Fibroblast of pulmonary artery (primary cell): ENCODE data around the gene SLC6A19.

Experiments
- DNase-seq: peaks from one replicate; pipeline ENCODE4 v3.0.0-alpha.2; 2010; ENCODE audit warnings: low read depth
- H3K4me3 ChIP-seq: replicated peaks from 2 replicates; pipeline ENCODE4 v1.5.1; 2011; ENCODE audit warnings: low read depth, mild to moderate bottlenecking, control low read depth, low read length, moderate library complexity
- TF ChIP-seq, protein P1 (sequence below): IDR thresholded peaks from 2 replicates; pipeline ENCODE4 v1.5.1; 2011; ENCODE audit warnings: mild to moderate bottlenecking, control low read depth, low read length, inconsistent platforms; ENCODE audit errors: missing control alignments

The SLC6A19 gene

DNA sequence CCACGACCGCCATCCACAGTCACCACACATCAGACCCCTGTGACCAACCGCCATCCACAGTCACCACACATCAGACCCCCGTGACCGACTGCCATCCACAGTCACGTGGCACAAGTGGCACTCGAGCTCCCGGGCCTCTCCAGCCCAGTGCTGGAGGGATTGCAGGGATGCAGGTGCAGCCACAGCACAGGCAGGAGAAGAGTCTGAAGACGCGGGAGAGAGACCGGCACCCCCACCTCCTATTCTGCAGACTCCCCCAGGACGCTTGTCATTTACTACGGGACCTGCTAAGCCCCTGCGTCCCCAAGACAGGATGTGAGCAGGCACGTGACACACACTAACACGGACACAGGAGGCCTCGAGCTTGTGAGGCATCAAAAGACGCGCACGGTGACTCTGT, 72.3 kb downstream of the SLC6A19 start:
- TF ChIP-seq, protein P1, sequence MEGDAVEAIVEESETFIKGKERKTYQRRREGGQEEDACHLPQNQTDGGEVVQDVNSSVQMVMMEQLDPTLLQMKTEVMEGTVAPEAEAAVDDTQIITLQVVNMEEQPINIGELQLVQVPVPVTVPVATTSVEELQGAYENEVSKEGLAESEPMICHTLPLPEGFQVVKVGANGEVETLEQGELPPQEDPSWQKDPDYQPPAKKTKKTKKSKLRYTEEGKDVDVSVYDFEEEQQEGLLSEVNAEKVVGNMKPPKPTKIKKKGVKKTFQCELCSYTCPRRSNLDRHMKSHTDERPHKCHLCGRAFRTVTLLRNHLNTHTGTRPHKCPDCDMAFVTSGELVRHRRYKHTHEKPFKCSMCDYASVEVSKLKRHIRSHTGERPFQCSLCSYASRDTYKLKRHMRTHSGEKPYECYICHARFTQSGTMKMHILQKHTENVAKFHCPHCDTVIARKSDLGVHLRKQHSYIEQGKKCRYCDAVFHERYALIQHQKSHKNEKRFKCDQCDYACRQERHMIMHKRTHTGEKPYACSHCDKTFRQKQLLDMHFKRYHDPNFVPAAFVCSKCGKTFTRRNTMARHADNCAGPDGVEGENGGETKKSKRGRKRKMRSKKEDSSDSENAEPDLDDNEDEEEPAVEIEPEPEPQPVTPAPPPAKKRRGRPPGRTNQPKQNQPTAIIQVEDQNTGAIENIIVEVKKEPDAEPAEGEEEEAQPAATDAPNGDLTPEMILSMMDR = no peak
- DNase-seq = no peak
- no peak overlapping the region for H3K4me3 ChIP-seq

DNA sequence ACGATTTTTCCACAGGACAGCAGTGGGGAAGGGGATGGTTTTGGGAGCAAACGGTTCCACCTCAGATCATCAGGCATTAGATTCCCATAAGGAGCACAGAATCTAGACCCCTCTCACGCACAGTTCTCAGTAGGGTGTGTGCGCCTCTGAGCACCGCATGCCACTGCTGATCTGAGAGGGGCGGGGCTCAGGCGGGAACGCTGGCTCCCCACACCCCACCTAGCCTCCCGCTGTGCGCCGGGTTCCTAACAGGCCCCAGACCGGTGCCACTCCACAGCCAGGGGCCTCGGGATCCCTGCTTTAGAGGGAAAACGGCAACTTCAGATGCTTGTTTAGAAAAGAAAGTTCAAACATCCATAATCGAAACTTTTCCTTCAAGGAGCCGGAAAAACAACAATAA, 73.1 kb downstream of the SLC6A19 start:
- H3K4me3 ChIP-seq = no peak overlapping the region
- TF ChIP-seq, protein P1 = no peak
- no peak for DNase-seq
